Liver (tissue), 9 donors: ENCODE results near the gene MEOX1. TPM values are rescaled to one million over a fixed set of nuclear protein-coding genes. Genes with fewer than 3 reads are reported as not detected.

ENCODE experiments used
- DNase-seq: peaks from one replicate; pipeline ENCODE4 v3.0.0-alpha.2; 2017; ENCODE audit warnings: low spot score
- H3K27ac ChIP-seq, 2 donors: one replicate each; pipeline ENCODE4 v1.7.0; 2013; ENCODE audit warnings: inconsistent platforms in 2 of 2, low read length in 2 of 2, control low read depth in 1 of 2, low read depth in 1 of 2, mild to moderate bottlenecking in 1 of 2
- H3K27me3 ChIP-seq, 4 donors: one replicate each; pipeline versions ENCODE4 v1.6.1 to v1.7.0; 2013; ENCODE audit warnings: low read length in 3 of 4, inconsistent platforms in 1 of 4, mild to moderate bottlenecking in 1 of 4, moderate library complexity in 1 of 4; ENCODE audit not compliant: control insufficient read depth in 4 of 4, insufficient read depth in 4 of 4
- H3K36me3 ChIP-seq, 4 donors: one replicate each; pipeline versions ENCODE4 v1.6.1 to v1.7.0; 2013; ENCODE audit warnings: low read length in 3 of 4, mild to moderate bottlenecking in 3 of 4, low read depth in 1 of 4, moderate library complexity in 1 of 4; ENCODE audit not compliant: control insufficient read depth in 4 of 4, insufficient read depth in 3 of 4
- H3K4me1 ChIP-seq, 4 donors: one replicate each; pipeline versions ENCODE4 v1.6.1 to v1.7.0; 2013; ENCODE audit warnings: low read length in 3 of 4, mild to moderate bottlenecking in 3 of 4, moderate library complexity in 1 of 4; ENCODE audit not compliant: control insufficient read depth in 4 of 4, insufficient read depth in 4 of 4
- H3K4me3 ChIP-seq, 3 donors: one replicate each; pipeline versions ENCODE4 v1.6.1 to v1.7.0; 2013; ENCODE audit warnings: low read length in 3 of 3, control low read depth in 1 of 3, low read depth in 1 of 3, mild to moderate bottlenecking in 1 of 3
- H3K9ac ChIP-seq, 2 donors: one replicate each; pipeline ENCODE4 v1.7.0; 2013; ENCODE audit warnings: low read length in 2 of 2, mild to moderate bottlenecking in 2 of 2, moderate library complexity in 2 of 2, control low read depth in 1 of 2, low read depth in 1 of 2
- H3K9me3 ChIP-seq, 4 donors: one replicate each; pipeline versions ENCODE4 v1.6.1 to v1.7.0; 2013; ENCODE audit warnings: low read length in 3 of 4; ENCODE audit not compliant: control insufficient read depth in 4 of 4
- EGR1 ChIP-seq, 2 donors: IDR thresholded peaks; 2 replicates each; pipeline ENCODE4 v1.6.1; 2016 to 2018; ENCODE audit warnings: antibody characterized with exemption in 2 of 2, low read depth in 2 of 2
- FOXA1 ChIP-seq: IDR thresholded peaks from 2 replicates; pipeline ENCODE4 v1.6.1; 2016; ENCODE audit warnings: antibody characterized with exemption
- FOXA2 ChIP-seq: IDR thresholded peaks from 2 replicates; pipeline ENCODE4 v1.6.1; 2016; ENCODE audit warnings: antibody characterized with exemption
- GABPA ChIP-seq, 2 donors: IDR thresholded peaks in 1 of 2; conservative IDR thresholded peaks in 1 of 2; 2 replicates each; pipeline ENCODE4 v1.6.1; 2016; ENCODE audit warnings: antibody characterized with exemption in 2 of 2, mild to moderate bottlenecking in 1 of 2, moderate library complexity in 1 of 2
- HNF4A ChIP-seq, 2 donors: conservative IDR thresholded peaks; 2 replicates each; pipeline ENCODE4 v1.6.1; 2016; ENCODE audit warnings: antibody characterized with exemption in 2 of 2, mild to moderate bottlenecking in 2 of 2
- JUND ChIP-seq, 2 donors: IDR thresholded peaks; 2 replicates each; pipeline ENCODE4 v1.6.1; 2016; ENCODE audit warnings: antibody characterized with exemption in 2 of 2
- NR2F2 ChIP-seq: IDR thresholded peaks from 2 replicates; pipeline ENCODE4 v1.6.1; 2016; ENCODE audit warnings: antibody characterized with exemption
- RAD21 ChIP-seq, 2 donors: IDR thresholded peaks; 2 replicates each; pipeline ENCODE4 v1.6.1; 2016; ENCODE audit warnings: antibody characterized with exemption in 2 of 2, mild to moderate bottlenecking in 2 of 2
- RXRA ChIP-seq, 2 donors: IDR thresholded peaks; 2 replicates each; pipeline ENCODE4 v1.6.1; 2017 to 2018; ENCODE audit warnings: antibody characterized with exemption in 2 of 2, mild to moderate bottlenecking in 1 of 2
- SP1 ChIP-seq: IDR thresholded peaks from 2 replicates; pipeline ENCODE4 v1.6.1; 2018; ENCODE audit warnings: antibody characterized with exemption, mild to moderate bottlenecking
- TAF1 ChIP-seq: conservative IDR thresholded peaks from 2 replicates; pipeline ENCODE4 v1.6.1; 2016; ENCODE audit warnings: antibody characterized with exemption, mild to moderate bottlenecking
- YY1 ChIP-seq: IDR thresholded peaks from 2 replicates; pipeline ENCODE4 v1.6.1; 2016; ENCODE audit warnings: antibody characterized with exemption, mild to moderate bottlenecking
- WGBS: extraction: QIAGEN DNeasy Blood & Tissue Kit; methylation state at CpG from one replicate; pipeline ENCODE4 v1.1.7; 2013; 5-methylcytosine and 5-hydroxymethylcytosine counted together
- polyA plus RNA-seq, 2 donors: library from polyadenylated mRNA; stranded (reverse) in 1 of 2; unstranded in 1 of 2; fragments of 200-250 nt in 1 of 2; fragments of >200 nt in 1 of 2; fragmentation: Nextera tagmentation in 1 of 2; extraction: Ambion mirVana in 1 of 2; gene quantifications; one replicate each; pipeline versions ENCODE4 v1.2.1 to v1.2.3, GENCODE V29; 2013 to 2015
- total RNA-seq, 2 donors: library from RNA; depleted of rRNA; stranded (reverse); fragments of >200 nt; gene quantifications; one replicate each; pipeline ENCODE4 v1.2.3, GENCODE V29; 2014
- TF ChIP-seq, protein P1 (sequence below): fragments of 150-350 bp; IDR thresholded peaks from 2 replicates; pipeline ENCODE4 v1.5.1; 2017; ENCODE audit warnings: improper control_type of control experiment, low read depth, low read length; ENCODE audit not compliant: missing input control
- TF ChIP-seq, protein P2 (sequence below): IDR thresholded peaks from 2 replicates; pipeline ENCODE4 v1.6.1; 2016; ENCODE audit warnings: antibody characterized with exemption
- TF ChIP-seq, protein P3 (sequence below): IDR thresholded peaks from 2 replicates; pipeline ENCODE4 v1.6.1; 2016; ENCODE audit warnings: antibody characterized with exemption, mild to moderate bottlenecking
- TF ChIP-seq, protein P4 (sequence below): IDR thresholded peaks from 2 replicates; pipeline ENCODE4 v1.6.1; 2016; ENCODE audit warnings: antibody characterized with exemption
- donor health status: healthy.
- donor health status: healthy.
- donor health status: healthy.
- donor health status: healthy.
- donor health status: healthy.

MEOX1 gene
- total and polyA plus RNA-seq, 4 donors = 0.05 to 0.33 TPM; not detected in 2

DNA sequence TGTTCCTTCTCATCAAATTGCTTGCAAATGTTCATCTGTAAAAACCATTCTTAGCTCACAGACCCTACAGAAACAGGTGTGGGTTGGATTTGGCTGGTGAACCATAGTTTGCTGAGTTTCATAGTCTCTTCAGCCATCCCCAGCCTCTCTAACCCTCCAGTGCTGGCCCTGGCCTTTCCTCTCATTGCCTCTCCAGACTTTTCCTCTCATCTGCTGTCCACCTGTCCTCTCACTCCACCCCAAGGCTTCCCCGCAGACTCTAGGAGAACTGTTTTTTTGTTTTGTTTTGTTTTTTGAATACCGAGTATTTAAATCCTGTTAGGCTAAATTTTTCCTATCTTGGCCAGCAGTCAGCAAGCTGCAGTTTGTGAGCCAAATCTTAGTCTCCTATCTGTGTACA lies 41.1 kb downstream of the MEOX1 start:
- Histone ChIP-seq H3K27ac (no peak overlapping the region), H3K9ac (no peak overlapping the region), H3K4me1 (no peaks in the 10 kb centered on the region), H3K4me3 (no peak overlapping the region), H3K27me3 (no peaks in the 10 kb centered on the region), H3K36me3 (no peaks in the 10 kb centered on the region), H3K9me3 (no peaks in the 10 kb centered on the region)
- no peak for TF ChIP-seq TAF1
- TF ChIP-seq EGR1 (IDR thresholded peaks at IDR 0.05; ENCODE audit: low read depth in 2 of 2) = no peak
- TF ChIP-seq YY1 = no peak
- no peak for TF ChIP-seq JUND (IDR thresholded peaks at IDR 0.05)
- TF ChIP-seq NR2F2 = no peak
- no peak for TF ChIP-seq FOXA2
- 82% methylated on average over 2 of the region's 2 CpGs for WGBS
- no peak for DNase-seq

DNA sequence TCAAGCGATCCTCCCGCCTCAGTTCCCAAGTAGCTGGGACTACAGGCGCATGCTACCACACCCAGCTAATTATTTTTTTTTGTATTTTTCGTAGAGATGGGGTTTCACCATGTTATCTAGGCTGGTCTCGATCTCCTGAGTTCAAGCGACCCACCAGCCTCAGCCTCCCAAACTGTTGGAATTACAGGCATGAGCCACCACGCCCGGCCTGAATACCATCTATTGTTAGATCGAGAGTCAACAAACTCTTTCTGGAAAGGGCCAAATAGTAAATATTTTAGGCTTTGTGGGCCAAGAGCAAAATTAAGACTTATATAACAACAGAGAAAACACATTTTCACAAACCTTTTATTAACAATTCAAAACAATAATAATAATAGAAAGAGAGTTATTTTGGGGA lies 41.6 kb downstream of the MEOX1 start:
- Histone ChIP-seq H3K9me3 (no peaks in the 10 kb centered on the region), H3K36me3 (no peaks in the 10 kb centered on the region), H3K4me1 (no peaks in the 10 kb centered on the region), H3K4me3 (no peak overlapping the region), H3K27me3 (no peaks in the 10 kb centered on the region), H3K9ac (no peak overlapping the region), H3K27ac (no peak overlapping the region)
- WGBS = 89% methylated on average over 9 of the region's 9 CpGs
- DNase-seq = no peak
- TF ChIP-seq YY1 (no peak), JUND (IDR thresholded peaks at IDR 0.05) (no peak), RAD21 (IDR thresholded peaks at IDR 0.05) (no peak), GABPA (IDR thresholded peaks at IDR 0.05 in 1 of 2, conservative IDR thresholded peaks at IDR 0.05 in 1 of 2) (no peak), SP1 (no peak), RXRA (IDR thresholded peaks at IDR 0.05) (no peak), FOXA1 (no peak), EGR1 (IDR thresholded peaks at IDR 0.05; ENCODE audit: low read depth in 2 of 2) (no peak), HNF4A (conservative IDR thresholded peaks at IDR 0.05) (no peak), FOXA2 (no peak), TAF1 (no peak), NR2F2 (no peak)
- TF ChIP-seq, protein P1, sequence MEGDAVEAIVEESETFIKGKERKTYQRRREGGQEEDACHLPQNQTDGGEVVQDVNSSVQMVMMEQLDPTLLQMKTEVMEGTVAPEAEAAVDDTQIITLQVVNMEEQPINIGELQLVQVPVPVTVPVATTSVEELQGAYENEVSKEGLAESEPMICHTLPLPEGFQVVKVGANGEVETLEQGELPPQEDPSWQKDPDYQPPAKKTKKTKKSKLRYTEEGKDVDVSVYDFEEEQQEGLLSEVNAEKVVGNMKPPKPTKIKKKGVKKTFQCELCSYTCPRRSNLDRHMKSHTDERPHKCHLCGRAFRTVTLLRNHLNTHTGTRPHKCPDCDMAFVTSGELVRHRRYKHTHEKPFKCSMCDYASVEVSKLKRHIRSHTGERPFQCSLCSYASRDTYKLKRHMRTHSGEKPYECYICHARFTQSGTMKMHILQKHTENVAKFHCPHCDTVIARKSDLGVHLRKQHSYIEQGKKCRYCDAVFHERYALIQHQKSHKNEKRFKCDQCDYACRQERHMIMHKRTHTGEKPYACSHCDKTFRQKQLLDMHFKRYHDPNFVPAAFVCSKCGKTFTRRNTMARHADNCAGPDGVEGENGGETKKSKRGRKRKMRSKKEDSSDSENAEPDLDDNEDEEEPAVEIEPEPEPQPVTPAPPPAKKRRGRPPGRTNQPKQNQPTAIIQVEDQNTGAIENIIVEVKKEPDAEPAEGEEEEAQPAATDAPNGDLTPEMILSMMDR = no peak
- TF ChIP-seq, protein P2, sequence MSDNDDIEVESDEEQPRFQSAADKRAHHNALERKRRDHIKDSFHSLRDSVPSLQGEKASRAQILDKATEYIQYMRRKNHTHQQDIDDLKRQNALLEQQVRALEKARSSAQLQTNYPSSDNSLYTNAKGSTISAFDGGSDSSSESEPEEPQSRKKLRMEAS = no peak
- TF ChIP-seq, protein P3, sequence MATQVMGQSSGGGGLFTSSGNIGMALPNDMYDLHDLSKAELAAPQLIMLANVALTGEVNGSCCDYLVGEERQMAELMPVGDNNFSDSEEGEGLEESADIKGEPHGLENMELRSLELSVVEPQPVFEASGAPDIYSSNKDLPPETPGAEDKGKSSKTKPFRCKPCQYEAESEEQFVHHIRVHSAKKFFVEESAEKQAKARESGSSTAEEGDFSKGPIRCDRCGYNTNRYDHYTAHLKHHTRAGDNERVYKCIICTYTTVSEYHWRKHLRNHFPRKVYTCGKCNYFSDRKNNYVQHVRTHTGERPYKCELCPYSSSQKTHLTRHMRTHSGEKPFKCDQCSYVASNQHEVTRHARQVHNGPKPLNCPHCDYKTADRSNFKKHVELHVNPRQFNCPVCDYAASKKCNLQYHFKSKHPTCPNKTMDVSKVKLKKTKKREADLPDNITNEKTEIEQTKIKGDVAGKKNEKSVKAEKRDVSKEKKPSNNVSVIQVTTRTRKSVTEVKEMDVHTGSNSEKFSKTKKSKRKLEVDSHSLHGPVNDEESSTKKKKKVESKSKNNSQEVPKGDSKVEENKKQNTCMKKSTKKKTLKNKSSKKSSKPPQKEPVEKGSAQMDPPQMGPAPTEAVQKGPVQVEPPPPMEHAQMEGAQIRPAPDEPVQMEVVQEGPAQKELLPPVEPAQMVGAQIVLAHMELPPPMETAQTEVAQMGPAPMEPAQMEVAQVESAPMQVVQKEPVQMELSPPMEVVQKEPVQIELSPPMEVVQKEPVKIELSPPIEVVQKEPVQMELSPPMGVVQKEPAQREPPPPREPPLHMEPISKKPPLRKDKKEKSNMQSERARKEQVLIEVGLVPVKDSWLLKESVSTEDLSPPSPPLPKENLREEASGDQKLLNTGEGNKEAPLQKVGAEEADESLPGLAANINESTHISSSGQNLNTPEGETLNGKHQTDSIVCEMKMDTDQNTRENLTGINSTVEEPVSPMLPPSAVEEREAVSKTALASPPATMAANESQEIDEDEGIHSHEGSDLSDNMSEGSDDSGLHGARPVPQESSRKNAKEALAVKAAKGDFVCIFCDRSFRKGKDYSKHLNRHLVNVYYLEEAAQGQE = no peak
- TF ChIP-seq, protein P4, sequence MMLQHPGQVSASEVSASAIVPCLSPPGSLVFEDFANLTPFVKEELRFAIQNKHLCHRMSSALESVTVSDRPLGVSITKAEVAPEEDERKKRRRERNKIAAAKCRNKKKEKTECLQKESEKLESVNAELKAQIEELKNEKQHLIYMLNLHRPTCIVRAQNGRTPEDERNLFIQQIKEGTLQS = no peak
